GM21528 (cell line): ENCODE data around the gene UVSSA.
A peak's percentile ranks its signal among the peaks of the same experiment; 100 is the strongest.

ENCODE experiments used
- ATAC-seq: cut with Tn5 transposase; IDR thresholded peaks from one replicate; pipeline ENCODE4 v1.9.1; 2021; ENCODE audit warnings: mild to moderate bottlenecking, moderate library complexity; ENCODE audit not compliant: unreplicated experiment, low FRiP score

UVSSA gene

GRCh38 chr4:1348014-1348513, 1.1 kb downstream of the UVSSA start:
- no peak for ATAC-seq

- no peak for ATAC-seq
Measured at GRCh38 chr4:1348746-1349145, 1.7 kb downstream of the UVSSA start.

DNA sequence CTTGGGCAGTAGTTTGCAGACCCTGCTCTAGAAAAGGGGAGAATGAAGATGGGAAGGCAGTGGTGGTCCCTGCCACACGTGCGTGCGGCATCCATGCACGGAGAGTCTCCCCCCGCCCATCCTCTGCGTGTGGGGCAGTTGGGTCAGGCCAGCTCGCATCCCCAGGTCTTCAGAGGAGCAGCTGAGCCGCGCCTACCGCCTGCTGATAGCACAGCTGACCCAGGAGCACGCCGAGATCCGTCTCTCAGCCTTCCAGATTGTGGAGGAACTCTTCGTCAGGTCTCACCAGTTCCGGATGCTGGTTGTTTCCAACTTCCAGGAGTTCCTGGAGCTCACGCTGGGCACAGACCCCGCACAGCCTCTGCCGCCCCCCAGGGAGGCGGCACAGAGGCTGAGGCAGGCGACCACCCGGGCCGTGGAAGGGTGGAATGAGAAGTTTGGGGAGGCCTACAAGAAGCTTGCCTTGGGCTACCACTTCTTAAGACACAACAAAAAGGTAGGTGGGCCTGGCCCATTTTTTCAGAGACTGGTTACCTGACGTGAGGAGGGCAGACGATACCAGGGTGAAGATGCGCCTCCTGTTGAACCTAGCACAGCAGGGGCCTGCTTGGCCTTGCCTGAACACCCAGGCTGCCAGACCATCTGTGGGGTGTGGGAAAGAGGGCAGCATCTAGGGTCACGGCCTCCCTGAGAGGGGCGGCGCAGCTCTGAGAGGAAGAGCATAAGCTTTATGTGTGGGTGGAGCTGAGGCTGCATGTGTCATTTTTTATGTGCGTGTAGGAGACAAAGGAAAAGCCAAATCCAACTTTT, 2.6 kb downstream of the UVSSA start:
- no peak for ATAC-seq

DNA sequence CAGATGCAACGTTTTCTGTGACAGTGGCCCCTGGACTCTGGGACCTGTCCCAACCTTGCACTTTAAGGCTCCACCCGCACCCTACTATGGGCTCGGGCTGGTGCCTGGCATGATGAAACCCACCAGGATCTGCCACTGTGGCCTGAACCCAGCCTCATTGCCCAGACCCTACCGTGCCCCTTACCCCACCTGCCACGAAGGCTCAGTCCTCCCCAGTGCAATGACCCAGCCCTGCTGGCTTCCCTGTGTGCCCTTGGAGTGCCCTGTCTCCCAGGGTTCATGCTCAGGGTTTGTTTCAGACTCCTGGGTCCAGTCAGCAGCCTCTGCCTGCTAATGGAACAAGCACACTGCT, 3.1 kb downstream of the UVSSA start:
- no peak for ATAC-seq

DNA sequence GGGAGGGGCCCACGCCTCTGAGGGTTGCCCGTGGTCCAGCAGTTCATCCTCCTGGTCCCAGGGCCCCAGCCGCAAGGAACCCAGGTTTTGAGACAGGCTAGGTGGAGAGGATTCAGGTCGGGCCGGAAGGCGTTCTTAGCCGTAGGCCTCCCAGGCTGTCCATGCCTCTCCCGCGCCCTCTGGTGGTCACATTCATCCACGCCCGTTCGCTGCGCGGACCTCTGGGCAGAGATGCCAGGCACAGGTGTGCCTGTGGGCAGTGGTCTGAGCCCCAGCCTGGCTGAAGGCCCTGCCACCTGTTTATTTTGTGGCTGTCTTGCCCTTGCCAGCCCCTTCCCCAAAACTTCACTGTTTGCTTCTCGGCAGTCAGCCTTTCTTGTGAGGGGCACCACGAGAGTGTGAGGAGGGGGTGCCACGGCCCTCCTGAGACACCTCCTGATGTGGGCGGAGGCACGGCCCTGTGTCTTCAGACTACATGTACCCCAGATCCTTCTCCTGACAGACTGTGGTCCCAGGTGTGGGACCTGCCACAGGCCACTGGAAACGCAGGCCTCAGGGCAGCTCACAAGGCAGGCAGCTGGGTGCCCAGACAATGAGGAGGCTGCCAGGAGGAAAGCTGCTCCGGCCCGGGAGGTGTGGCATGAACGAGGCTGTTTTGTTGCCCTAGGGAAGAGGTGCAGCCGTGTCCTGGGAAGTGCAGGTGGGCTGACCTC, 5.0 kb downstream of the UVSSA start:
- ATAC-seq: peak; percentile 25

DNA sequence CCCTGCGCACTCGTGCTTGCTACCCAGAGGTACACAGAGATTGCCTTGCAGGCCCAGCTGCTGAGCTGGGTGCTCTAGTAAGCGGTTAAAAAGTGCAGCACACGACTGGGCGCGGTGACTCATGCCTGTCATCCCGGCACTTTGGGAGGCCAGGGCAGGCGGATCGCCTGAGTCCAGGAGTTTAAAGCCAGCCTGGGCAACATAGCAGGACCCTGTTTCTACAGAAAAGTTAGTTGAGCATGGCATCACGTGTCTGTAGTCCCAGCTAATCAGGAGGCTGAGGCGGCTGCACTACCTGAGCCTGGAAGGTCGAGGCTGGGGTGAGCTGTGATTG, 5.5 kb downstream of the UVSSA start:
- ATAC-seq: no peak

GRCh38 chr4:1353186-1354055, 6.4 kb downstream of the UVSSA start:
- ATAC-seq: no peak

DNA sequence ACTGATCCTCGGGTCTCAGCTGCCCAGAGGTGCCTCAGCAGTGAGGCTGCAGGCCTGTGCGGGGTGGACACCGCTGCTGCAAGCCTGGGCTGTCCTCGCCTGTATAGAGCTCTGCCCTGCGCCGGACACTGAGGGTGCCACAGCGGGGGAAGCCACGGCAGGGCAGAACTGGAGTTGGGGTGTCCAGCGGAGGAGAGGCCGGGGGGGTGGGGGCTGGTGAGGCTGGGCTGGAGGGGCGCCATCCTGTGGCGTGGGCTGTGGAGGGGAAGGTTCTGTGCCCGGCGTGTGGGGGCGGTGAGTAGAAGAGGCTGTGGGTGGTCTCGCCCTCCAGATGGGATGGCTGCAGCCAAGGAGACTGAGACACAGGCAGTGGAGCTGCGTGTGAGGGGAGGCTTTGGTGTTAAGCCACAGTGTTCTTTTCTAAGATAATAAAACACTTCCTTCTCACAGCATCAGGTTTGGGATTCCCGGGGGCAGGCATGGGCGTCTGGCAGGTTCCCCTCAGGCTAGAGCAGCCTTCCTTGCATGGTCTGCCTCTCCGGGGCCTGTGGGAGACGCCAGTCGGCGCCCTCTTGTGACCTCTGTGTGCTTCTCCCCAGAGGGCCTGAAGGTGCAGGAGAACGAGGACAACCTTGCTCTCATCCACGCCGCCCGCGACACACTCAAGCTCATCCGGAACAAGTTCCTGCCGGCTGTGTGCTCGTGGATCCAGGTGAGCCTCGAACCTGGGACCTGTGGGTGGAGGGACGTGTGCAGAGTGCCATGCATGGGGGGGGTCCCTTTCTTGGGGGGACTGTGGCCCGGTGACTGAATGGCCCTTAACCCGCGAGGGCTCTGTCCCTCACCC, 7.4 kb downstream of the UVSSA start:
- no peak for ATAC-seq

GRCh38 chr4:1354983-1355275, 7.9 kb downstream of the UVSSA start:
- no peak for ATAC-seq

GRCh38 chr4:1355378-1355777, 8.4 kb downstream of the UVSSA start:
- ATAC-seq: no peak

DNA sequence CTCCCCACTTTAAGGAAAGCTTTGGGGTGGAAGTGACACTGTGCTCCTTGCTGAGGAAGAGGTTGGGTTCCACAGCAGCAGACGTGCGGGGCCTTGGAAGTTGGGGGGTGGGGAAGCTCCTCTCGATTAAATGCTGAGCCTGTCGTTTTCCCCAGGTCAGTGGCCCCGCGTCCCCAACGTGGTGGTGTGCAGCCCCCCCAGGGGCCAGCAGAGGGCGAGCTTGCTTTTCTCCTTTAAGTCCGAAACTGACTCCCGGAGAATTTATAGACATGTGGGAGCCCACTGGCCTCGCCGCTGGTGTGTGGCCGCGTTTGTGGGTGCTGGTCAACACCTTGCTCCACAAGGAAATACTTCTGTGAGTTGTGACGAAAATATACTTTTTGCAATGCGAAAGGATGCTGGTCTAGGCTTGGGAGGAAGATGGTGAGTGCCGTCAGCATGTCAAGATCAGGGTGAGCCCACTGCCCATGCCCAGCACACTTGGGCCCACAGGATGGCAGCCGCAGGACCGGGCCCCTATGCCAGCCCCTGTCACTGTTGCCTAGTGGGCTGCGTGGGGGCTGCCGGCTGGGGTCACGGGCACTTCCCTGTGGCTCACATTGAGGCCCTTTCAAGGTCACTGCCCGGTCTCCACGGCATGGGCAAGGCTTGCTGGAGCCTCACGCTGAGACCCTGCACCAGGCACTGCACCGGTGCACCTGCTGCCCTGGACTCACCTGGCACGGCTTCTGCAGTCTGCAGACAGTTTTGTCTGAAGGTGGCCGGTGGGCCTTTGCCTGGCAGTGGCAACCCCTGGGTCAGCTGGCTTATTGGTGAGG, 9.4 kb downstream of the UVSSA start:
- ATAC-seq: no peak

DNA sequence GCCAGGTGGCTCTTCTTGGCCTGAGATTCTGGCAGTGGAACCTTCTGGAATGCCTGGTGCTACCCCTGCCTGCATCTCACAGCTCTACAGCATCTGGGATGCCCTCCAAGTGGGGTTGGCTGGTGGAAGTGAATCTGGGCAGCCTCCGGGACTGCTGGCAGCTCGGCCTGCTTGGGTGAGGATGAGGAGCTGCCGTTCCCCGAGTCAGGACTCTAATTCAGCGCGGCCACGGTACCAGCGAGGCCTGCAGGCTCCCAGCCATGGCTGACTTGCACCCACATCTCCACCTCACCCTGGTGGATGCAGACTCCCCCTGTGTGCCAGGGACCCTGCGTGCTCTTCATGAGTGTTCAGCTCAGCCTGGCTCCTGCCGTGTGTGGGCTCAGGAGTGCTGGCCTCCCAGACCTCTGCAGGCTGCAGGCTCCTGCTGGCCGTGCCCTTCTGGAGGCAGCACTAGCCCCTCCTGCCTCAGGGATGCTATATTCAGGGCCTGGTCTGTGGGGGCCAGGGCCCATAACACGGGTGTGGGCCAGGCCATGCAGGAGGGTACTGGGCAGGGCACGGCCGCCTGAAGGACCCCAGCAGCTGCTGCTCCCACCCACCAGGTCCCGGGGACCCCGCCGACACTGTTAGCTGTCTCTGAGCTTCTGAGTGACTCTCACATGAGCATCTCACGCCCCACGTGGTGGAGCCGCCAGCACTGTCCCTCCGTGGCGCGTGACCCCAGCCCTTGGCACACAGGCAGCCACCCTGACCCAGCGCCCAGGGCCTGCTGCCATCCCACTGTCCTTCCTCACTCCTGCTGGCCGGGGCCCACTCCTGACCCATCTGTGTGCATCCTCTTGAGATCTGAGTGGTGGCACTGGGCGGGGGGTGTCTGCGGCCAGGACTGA, 10.6 kb downstream of the UVSSA start:
- no peak for ATAC-seq

DNA sequence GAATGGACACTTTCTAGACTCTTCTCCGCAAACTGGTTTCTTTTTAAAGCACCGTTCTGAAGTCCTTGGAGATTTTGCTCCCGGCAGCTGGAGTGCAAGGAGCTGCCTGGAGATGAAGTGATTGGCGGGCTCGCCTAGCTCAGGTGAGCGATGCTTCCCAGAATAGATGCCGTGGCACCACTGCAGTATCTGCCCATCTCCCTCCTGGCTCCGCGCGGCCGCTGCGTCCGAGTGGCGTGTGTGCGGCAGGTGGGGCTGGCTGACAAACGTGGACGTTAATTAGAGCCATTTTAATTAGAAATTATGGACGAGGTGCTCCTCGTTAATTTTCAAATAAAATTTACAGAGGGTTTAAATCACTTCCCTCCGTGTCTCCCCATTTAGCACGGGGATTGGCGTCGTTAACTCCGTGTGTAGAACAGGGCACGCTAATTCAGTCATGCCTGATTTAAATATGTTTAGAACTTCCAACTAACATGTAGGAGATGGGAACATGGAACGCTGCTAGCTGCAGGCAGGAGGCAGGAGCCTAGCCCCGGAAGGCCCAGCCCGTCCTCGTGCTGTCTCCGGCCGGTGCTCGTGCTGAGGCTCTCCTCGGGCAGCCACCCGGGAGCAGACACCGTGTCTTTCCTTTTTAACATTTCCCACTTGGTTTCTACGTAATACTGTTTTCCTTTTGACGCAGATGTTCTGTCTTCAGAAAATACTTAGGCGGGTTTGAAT, 11.6 kb downstream of the UVSSA start:
- no peak for ATAC-seq

DNA sequence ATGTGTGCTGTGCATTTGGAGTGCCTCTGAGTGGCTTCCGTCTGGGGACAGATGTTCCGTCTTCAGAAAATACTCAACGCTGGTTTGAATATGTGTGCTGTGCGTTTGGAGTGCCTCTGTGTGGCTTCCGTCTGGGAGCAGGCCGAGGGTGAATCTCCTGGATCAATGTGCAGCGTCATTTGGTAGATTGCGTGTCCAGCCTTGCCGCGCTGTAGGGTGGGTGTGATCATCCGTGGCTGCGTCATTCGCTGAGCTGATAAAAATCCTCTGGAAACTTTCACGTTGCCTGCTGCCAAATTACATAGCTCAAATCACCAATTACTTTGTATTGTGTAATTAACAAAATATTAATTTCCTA, 12.1 kb downstream of the UVSSA start:
- ATAC-seq: no peak

GRCh38 chr4:1359976-1360375, 13.0 kb downstream of the UVSSA start:
- ATAC-seq: no peak

- no peak for ATAC-seq
Measured at GRCh38 chr4:1360423-1361283, 13.6 kb downstream of the UVSSA start.

- no peak for ATAC-seq
Measured at GRCh38 chr4:1361431-1361830, 14.4 kb downstream of the UVSSA start.
